Hematopoietic multipotent progenitor cell treated with erythropoietin and hydrocortisone succinate and interleukin-3 and kit ligand, for 6 days (in vitro differentiated cells): ENCODE data around the gene MYOM3.

Experiments
- DNase-seq: peaks from one replicate; pipeline ENCODE4 v3.0.0-alpha.2; 2015

Gene MYOM3

GRCh38 chr1:24113641-24114033 lies 1.7 kb upstream of the MYOM3 start:
- no peak for DNase-seq

DNA sequence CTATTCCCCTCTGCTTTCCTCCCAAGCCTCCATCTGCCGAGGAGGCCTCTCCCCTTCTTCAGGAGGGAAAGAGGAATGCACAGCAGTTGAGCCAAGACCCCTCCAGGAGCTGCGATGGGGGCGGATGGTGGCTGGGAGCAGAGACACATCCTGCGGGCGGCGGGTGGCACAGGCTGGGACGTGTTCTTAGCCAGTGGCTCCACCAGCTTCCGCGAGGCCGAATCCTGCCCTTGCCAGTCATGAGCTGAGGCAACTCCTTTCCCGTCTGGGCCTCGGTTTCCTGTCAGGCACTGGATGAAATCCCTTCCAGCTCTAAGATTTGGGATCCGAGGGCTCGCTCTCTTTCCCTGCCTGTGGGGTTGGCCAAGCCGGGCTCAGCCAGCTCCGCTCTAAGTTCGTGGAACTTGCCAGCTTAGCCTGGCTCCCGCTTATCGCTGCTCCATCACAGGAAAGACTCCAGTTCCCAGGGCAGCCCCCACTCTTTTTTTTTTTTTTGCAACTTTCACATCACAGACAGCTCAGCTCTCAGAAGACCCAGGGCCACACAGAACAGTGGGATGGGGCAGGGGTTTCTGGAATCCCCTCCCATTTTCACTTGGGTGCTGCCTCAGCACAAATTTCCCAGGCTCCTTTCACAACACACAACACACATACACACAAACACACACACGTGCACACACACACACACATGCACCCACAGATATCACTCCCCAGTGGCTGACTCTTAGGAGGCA lies 506 bp downstream of the MYOM3 start:
- DNase-seq, result no peak

DNA sequence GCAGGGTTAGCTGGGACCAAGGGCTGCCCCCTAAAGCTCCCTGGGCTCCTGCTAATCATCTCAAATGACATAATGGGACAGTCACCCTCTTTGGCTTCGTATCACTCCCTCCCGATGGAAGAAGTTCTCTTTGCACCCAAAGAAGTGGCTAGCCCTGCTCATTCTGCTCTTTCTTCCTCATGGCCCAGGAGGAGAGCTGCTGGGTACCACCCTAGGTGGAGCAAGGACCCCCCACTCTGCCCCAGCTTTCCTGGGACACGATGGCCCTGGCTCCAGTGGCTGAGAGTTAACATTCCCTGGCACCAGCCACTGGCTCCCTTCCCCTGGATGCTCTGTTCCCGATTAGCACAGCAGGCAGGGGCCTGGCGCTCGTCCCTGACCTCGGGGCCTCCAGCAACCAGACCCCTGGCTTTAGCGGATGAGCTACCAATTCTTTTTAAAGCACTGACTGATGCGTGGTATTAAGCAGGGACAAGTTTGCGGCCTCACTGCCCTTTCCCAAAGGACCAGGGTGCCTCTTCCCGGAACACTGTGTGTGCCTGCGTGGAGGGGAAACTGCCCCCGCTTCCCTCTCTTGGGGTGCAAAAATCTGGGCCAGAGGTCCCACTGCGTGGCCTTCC lies 1.2 kb downstream of the MYOM3 start:
- no peak for DNase-seq

- DNase-seq, result no peak
Observed at GRCh38 chr1:24109686-24110475, 2.1 kb downstream of the MYOM3 start.

DNA sequence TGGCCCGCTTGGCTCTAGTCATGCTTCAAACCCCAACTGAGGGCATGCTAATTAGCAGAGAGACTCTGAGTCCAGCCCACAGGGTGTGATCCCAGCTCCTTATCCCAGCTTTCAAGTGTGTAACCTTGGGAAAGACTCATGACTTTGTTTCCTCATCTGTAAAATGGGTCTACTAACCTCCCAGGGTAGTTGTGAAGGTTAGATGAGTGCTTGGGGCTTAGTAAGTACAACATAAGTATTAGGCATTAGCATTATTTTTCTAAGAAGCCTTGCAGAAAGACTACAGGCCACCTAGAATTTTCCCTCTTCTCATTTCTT lies 2.8 kb downstream of the MYOM3 start:
- DNase-seq, result no peak

DNA sequence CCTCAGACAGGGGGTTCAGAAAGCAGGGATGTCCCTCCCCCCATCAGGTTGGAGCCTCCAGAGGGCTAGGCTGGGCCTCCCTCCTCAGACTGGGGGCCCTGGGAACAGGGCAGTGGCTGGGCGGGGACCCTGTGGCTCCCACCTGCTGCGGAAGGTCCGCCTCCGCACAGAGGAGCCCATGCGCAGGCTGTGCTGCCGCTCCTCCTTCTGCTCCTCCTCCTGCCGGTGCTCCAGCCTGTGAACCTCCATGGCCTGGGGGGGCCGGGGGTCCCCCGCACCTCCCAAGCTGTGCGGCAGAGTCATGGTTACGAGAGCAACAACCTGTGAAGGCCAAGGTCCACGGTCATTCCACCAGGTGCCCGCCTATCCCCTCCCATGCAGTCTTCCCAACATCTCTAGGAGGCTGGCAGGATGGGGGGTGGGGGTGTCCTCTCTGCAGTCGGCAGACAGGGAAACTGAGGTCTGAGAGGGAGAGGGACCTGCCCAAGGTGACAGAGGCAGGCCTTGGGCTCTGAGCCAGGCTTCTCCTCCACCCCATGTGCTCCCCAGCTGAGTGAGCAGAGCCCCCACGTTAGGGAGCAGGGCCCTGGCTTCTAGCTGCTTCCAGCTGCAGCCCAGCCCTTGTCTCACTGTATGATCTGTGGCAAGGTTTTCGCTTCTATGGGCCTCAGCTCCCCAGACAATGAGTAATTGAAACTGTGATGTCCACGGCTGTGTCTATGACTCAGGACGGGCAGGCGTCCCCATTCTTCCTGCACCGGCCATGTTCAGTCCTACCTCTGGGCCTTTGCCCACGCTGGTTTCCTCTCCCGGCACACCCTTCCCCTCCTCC lies 3.4 kb downstream of the MYOM3 start:
- DNase-seq, result no peak

GRCh38 chr1:24107462-24108138 lies 4.3 kb downstream of the MYOM3 start:
- no peak for DNase-seq

DNA sequence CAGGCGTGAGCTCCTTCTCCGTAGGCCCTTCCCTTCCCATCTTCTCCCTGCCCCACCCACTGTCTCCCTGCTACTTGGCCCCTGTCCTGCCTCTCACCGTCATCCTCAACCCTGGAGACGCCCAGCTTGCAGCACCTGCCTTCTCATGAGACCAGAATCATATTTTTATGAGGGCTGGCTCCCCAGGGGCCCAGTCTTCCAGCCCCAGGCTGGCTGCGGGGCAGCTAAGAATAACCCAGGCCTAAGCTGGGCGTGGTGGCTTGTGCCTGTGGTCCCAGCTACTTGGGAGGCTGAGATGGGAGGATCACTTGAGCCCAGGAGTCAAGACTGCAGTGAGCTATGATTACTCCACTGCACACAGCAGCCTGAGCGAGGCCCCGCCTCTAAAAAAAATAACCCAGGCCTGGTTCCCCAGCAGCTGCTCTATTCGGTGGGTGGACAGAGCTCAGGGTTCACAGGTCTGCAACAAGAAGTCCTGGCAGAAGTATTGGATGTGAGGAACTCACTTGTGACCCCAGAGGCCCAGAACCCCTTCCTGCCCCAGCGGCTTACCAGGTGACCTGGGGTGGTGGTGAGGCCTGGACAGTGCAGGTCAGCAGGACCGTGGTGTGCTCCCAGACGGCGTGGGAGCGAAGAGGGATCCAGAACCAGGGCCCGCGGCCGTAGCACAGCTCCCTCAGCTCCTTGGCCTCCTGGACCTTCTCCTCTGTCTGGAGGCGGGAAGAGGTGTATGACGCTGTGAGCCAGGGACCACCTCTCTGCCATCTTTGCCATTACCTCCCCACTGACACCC lies 6.4 kb downstream of the MYOM3 start:
- DNase-seq, result no peak

GRCh38 chr1:24104854-24105253 lies 7.1 kb downstream of the MYOM3 start:
- no peak for DNase-seq

- no peak for DNase-seq
Observed at GRCh38 chr1:24103879-24104278, 8.1 kb downstream of the MYOM3 start.

DNA sequence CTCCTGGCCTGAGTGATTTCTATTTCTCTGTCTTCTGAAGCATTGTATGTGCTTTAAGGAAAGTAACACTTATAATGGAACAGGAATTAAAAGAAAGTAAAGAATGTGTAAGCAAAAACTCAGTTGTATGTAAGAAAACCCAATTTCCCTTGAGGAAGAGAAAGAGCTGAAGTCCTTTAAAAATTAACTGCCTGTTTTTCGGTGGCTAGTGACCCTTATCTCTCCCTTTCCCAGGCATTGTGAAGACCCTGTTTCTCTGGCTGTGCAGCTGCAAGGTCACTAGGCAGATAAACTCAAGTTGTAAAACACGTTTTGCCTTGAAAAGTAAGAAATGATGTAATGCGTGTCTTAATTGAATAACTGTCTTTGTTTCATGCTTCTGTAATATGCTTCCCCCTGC lies 8.5 kb downstream of the MYOM3 start:
- no peak for DNase-seq

- no peak for DNase-seq
Observed at GRCh38 chr1:24102961-24103360, 9.0 kb downstream of the MYOM3 start.

DNA sequence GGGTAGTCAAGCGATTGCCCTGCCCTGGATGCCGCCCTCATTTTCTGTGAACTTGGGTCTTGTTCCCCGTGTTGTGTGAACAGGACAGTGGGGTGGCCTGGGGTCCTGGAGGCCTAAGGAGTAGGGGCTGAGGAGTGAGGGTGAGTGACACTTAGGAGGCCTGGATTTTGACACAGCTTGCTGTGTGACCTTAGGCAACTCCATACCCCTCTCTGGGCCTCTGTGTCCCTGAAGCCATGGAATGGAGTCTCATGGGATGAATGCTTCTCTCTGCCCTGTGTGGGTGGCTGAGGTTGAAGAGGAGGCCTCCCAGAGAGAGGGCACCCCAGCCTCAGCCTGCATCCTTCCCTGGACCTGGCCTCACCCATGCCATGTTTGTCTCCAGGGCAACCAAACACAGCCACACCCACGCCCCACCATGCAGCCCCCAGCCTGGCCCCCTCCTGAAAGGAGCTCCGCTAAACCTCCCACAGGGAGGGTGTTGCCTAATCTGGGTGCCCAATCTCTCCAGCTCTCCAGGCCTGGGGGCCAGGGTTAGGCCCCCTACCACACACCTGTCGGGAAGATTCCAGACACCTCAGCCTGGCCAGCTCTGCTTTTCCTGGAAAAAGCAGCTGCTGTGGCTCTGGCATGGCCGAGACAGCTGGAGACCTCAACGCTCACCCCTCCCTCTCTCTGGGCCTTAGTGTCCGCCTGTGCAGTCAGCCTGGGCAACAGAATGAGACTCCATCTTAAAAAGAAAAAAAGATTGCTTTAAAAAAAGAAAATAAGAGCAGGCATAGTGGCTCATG lies 9.9 kb downstream of the MYOM3 start:
- no peak for DNase-seq

- no peak for DNase-seq
Observed at GRCh38 chr1:24100945-24101737, 10.8 kb downstream of the MYOM3 start.

DNA sequence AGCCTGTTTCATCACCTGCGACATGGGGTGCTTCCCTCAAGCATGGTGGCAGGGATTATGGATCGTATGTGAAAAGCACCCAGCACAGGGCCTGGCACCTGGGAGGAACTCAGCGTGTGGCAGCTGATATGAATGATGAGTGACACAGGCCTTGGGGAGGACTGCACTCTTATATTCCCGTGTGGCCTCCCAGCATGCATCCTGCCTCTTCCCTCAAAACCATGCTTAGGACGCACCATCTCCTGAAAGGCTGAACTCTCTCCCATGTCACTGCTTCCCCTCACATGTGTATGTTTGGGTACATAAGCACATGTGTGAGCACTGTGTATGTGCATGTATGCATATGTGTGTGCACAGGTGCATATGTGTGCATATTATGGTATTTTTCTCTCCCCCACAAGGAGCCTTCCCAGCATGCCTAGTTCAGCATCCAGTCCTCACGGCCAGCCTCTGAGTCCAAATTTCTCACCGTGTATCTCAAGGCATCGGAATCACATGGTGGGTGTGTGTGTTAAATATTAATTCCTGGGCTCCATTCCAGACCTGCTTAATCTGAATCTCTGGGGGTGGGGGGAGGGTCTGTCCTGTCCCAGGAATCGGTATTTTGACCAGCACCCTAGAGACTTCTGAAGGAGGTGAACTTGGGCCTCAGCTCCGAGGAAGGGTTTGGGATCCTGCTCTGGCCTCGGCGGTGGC lies 12.8 kb downstream of the MYOM3 start:
- DNase-seq, result no peak

DNA sequence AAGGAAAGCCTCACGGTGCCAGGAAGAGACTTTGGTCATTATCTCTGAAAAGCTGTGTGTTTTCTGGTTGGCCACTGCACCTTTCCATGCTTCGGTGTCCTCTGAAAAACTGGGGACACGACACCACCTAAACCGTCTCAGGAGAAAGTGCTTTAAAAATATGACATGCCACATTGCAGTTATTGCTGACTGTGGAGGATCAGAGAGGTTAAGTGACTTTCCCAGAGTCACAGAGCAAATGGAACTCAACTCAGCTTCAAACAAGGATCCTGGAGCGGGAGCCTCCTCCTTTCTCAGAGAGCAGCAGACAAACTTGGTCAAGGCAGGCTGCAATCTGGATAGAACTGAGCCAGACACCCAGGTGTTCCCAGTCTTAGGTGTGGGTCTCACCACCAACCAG lies 13.8 kb downstream of the MYOM3 start:
- no peak for DNase-seq

- DNase-seq, result no peak
Observed at GRCh38 chr1:24097663-24098062, 14.3 kb downstream of the MYOM3 start.

- DNase-seq, result no peak
Observed at GRCh38 chr1:24096739-24097103, 15.2 kb downstream of the MYOM3 start.

DNA sequence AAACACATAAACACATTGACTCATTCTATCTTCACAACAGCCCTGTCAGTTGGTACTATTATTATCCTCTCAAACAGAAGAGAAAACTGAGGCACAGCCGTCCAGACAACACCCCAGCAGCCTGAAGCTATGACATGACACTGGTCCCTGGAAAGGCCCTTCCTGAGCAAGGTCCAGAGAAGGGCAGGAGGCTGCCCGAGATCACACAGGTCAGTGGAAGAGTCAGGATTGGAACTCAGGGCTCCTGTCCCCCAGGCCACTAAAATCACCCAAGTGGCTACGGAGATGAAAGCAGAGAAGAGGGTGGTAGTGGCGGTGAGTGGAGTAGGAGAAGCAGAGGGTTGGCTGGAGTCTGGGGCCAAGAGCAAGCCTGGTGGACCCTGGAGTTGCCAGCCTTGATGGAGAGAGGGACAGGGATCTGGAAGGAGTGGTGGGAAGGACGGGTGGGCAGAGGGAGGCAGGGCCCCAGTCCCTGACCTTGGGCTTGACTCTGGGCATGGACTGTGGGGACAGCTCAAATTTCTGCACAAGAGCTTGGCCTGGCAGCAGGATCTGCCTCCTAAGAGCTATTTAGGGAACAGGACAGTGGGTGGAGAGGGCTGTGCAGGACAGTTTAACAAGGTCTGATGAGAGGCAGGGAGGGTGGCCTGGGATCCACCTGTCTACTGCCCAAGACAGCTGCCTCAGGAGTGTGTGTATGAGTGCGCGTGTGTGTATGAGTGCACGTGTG lies 15.8 kb downstream of the MYOM3 start:
- DNase-seq, result no peak
